Muscle layer of colon (tissue), 2 donors: ENCODE data around the gene ZNF697.

ENCODE experiments used
- H3K27ac ChIP-seq: one replicate; pipeline ENCODE4 v1.7.0; 2013; ENCODE audit warnings: low read depth, mild to moderate bottlenecking, low read length, moderate library complexity
- H3K27me3 ChIP-seq, 2 donors: one replicate each; pipeline ENCODE4 v1.7.0; 2013; ENCODE audit warnings: low read length in 2 of 2, mild to moderate bottlenecking in 2 of 2; ENCODE audit not compliant: insufficient read depth in 2 of 2, control insufficient read depth in 1 of 2
- H3K36me3 ChIP-seq: one replicate; pipeline ENCODE4 v1.7.0; 2013; ENCODE audit warnings: mild to moderate bottlenecking, low read length; ENCODE audit not compliant: insufficient read depth
- H3K4me1 ChIP-seq: one replicate; pipeline ENCODE4 v1.7.0; 2013; ENCODE audit warnings: mild to moderate bottlenecking, low read length; ENCODE audit not compliant: insufficient read depth
- H3K4me3 ChIP-seq, 2 donors: one replicate each; pipeline ENCODE4 v1.7.0; 2013; ENCODE audit warnings: low read length in 2 of 2, low read depth in 1 of 2, mild to moderate bottlenecking in 1 of 2, moderate library complexity in 1 of 2
- H3K9ac ChIP-seq: one replicate; pipeline ENCODE4 v1.7.0; 2013; ENCODE audit warnings: low read length
- H3K9me3 ChIP-seq: one replicate; pipeline ENCODE4 v1.7.0; 2013; ENCODE audit warnings: mild to moderate bottlenecking, low read length
- donor health status: abdominal sarcoma.
- donor health status: Adenocarcinoma of cecum.

Gene ZNF697

DNA sequence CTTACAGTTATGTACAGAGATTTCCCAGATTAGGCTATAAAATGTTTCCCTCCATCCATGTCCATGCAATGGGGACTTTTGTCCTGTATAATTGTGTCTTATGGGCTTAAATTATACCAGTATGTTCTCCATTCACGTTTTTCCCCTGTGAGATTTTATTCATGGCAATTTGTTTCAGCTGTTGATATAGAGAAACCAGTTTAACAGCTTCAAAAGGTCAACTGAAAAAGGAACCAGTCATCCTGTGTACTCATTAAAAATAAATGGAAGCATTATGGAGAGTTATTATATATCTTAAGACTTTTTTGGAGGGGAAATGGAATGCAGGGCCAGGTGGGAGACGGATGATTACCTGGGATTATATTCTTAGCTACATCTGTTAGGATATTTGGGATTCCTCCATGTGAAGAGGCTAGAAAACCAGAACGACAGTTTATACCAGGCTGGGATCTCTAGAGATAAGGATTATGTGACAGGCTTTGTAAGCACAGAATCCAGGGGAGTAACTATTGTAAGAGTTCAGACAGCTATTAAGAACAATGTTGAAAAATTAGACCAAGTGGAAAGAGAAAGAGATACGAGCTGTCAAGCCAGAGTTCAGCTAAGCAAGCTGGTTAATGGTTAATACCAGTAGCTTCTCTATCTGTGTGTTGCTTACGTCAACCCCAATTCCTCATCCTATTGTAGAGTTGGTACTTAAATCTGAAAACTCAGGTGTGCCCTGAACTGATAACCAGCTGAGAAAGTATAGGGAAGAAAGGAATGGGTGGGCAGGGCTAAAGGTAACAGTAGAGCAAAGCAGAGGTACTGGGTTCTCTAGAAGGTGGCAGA is 12.4 kb upstream of the ZNF697 start:
- peaks cover 12% of the 10 kb centered on the region for H3K4me1 ChIP-seq
- H3K9ac ChIP-seq = no peak overlapping the region
- H3K27me3 ChIP-seq = no peaks in the 10 kb centered on the region
- no peak overlapping the region for H3K27ac ChIP-seq
- H3K4me3 ChIP-seq = no peak overlapping the region
- no peaks in the 10 kb centered on the region for H3K9me3 ChIP-seq
- no peaks in the 10 kb centered on the region for H3K36me3 ChIP-seq

DNA sequence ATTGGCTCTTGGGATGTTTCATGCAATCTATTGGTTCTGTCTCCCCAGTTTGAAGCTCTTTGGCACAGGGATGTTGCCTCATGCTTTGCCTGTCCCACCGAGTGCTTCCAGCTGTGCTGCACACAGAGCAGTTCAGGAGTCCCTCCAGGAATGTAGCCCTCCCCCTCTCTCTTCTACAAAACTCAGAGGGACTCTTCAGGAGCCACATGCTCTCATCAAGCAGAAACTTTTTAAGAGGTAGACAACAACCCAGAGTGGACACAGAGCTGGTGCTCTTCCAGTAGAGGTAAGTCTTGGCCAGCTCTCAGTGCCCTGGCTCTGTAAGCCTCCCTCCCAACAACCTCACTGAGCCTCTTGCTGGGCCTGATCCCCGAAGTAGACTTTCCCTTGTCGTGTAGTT is 11.6 kb upstream of the ZNF697 start:
- Histone ChIP-seq H3K4me1 (peaks cover 12% of the 10 kb centered on the region), H3K9ac (no peak overlapping the region), H3K27ac (no peak overlapping the region), H3K36me3 (no peaks in the 10 kb centered on the region), H3K9me3 (no peaks in the 10 kb centered on the region), H3K4me3 (no peak overlapping the region), H3K27me3 (no peaks in the 10 kb centered on the region)

DNA sequence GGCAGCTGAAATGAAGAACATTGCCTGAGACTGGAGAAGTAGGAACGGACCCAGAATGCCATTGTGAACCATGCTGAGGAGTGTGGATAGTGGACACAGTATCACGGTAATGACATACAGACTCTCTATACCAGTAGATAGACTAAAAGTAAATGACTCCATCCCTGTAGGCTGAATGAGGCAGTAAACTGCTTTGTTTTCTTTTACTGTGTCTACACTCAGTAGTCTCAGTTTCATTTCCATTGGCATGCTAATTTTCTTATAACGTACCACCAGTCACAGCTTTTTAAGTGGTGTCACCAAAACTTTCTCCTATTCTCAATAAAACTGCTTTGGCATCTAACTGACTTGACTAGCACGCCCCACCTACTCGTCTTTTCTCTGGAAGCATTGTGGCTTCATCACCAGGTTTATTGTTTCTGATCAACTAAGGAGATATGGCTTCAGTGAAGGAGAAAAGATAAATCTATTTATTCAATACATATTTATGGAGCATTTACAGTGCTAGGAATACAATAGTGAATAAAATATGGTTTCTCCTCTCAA is 8.4 kb upstream of the ZNF697 start:
- Histone ChIP-seq H3K4me3 (no peak overlapping the region), H3K27me3 (no peaks in the 10 kb centered on the region), H3K9ac (no peak overlapping the region), H3K9me3 (no peaks in the 10 kb centered on the region), H3K36me3 (no peaks in the 10 kb centered on the region), H3K4me1 (peaks cover 12% of the 10 kb centered on the region), H3K27ac (no peak overlapping the region)

DNA sequence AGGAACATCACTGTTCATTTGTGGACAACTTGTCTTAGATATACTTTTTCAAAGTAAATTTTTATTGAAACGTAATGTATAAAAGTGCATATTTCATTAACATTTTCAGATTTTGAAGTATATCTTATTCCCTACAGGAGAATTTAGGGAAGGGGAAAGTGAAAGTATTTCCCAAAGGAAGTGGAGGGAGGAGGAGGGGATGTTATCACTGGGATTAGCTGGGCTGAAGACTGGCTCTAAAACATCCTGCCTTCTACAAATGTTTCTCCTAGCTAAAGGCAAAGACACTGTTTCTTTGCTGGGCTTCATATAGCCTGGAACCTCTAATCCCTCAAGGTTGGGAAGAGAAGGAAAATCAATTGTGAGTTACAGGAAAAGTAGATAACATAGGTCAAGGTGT is 7.1 kb upstream of the ZNF697 start:
- H3K27ac ChIP-seq = no peak overlapping the region

DNA sequence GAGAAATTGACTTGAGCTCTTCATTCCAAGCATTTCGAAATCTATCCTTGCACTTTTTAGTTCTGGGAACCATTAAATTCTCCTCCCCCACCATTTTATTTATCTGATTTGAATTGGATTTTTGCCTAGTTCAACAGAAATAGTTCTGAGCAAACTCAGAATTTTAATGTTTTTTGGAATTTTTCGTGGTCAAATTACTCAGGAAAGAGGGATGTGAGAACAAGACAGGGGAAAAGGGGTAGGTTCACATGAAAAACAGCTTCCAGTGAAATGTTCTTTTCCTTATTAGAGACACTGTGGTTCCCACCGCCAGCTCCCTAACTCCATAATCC is 5.7 kb upstream of the ZNF697 start:
- no peak overlapping the region for H3K27ac ChIP-seq
- H3K27me3 ChIP-seq = no peaks in the 10 kb centered on the region
- peaks cover 3% of the 10 kb centered on the region for H3K4me1 ChIP-seq
- no peak overlapping the region for H3K9ac ChIP-seq
- H3K36me3 ChIP-seq = no peaks in the 10 kb centered on the region
- H3K4me3 ChIP-seq = no peak overlapping the region
- H3K9me3 ChIP-seq = no peaks in the 10 kb centered on the region

More for the DNA sequence above, 7.1 kb upstream of the ZNF697 start:
- Histone ChIP-seq H3K9me3 (no peaks in the 10 kb centered on the region), H3K9ac (no peak overlapping the region), H3K27me3 (no peaks in the 10 kb centered on the region), H3K4me3 (no peak overlapping the region), H3K36me3 (no peaks in the 10 kb centered on the region), H3K4me1 (peaks cover 7% of the 10 kb centered on the region)

DNA sequence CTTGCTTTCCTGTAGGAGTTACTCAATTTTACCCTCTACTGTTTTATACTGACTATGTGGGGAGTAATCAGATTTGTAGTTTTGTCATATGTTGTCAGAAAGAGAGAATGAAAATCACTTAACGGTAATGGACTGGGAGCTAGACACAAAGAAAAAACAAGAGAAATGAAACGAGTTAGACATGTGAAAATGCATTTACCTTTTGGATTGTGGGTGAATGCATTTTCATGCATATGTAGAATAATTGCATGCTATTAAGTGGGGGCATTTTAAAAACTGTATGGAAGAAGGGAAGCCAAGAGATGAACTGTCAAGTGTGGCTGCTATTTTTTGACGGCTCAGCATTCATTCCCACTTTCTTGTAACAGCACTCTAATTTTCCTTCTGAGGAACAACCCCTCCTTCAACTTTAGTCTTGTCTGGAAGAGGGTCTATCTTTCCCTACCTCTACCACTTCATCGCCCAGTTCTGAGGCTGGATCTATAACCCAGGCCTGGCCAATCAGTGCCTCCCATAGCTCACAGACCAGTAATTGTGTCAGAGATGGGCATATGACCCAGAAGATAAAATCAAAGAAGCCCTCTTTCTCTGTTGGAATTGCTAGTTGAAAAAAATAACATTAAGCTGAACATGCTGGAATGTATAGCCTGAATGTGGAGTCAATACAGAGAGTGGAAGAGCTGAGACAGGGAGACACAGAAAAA is 5.2 kb upstream of the ZNF697 start:
- no peak overlapping the region for H3K9ac ChIP-seq
- H3K4me1 ChIP-seq = peaks cover 5% of the 10 kb centered on the region
- H3K27me3 ChIP-seq = no peaks in the 10 kb centered on the region
- no peak overlapping the region for H3K4me3 ChIP-seq
- H3K9me3 ChIP-seq = no peaks in the 10 kb centered on the region
- no peak overlapping the region for H3K27ac ChIP-seq
- H3K36me3 ChIP-seq = no peaks in the 10 kb centered on the region

DNA sequence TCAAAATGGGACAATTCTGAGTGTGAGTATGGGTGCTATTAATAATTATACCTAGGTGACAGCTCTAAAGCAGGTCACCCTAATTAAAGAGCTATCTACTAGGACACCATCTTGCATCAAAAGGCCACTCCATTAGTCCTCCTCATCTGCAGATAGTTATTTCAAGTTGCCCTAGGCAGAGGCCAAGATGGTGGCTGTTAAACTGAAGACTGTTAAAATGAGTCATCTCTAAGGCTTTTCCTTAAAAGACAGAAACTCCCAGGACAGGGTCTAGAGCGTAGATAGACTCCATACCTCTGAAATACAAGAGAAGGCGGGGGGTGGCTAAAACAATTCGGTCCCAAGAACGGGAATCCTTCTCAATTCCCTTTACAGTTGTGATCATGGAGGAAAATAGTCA is 4.5 kb upstream of the ZNF697 start:
- no peaks in the 10 kb centered on the region for H3K27me3 ChIP-seq
- H3K9ac ChIP-seq = no peak overlapping the region
- no peaks in the 10 kb centered on the region for H3K36me3 ChIP-seq
- no peak overlapping the region for H3K4me3 ChIP-seq
- H3K4me1 ChIP-seq = peaks cover 5% of the 10 kb centered on the region
- H3K27ac ChIP-seq = no peak overlapping the region
- H3K9me3 ChIP-seq = no peaks in the 10 kb centered on the region

DNA sequence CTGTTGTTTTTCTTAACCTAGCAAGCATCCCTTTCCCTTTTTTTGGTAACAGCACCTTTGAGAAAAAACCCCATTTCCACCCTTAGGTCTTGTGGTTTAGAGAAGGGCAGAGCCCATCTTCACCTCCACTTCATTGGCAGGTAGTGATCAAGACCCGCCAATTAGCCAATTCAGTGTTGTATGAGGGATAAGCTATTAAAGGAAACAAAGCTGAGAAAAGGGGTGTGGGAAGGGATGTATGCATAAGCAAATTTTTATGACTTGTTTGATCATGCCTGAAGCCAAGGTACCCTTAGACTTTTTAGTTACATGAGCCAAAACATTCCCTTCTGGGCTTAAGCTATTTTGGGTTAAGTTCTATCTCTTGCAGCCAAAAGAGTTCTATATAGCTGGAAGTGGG is 3.6 kb upstream of the ZNF697 start:
- no peaks in the 10 kb centered on the region for H3K36me3 ChIP-seq
- no peak overlapping the region for H3K4me3 ChIP-seq
- H3K9ac ChIP-seq = no peak overlapping the region
- no peaks in the 10 kb centered on the region for H3K9me3 ChIP-seq
- no peak overlapping the region for H3K27ac ChIP-seq
- no peaks in the 10 kb centered on the region for H3K27me3 ChIP-seq
- H3K4me1 ChIP-seq = peaks cover 6% of the 10 kb centered on the region

DNA sequence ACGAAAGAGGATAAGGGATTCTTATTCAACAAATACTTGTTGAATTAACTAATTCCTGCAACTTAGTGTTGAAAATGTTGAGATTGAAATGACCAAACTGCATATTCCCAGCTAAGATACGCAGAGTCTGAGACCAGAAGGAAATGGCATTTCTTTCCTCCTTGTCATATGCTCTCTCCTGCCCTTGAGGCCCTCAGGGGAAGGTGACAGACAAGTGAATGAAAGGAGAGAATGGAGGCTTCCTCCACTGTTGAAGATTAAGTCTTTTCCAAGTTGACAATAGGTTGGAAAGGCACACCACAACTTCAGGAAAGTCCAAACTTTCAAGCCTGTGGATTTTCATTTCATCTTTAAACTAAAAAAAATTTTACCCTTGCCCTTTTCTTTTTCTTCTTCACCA is 3.1 kb upstream of the ZNF697 start:
- no peaks in the 10 kb centered on the region for H3K27me3 ChIP-seq
- H3K9ac ChIP-seq = no peak overlapping the region
- H3K4me1 ChIP-seq = peaks cover 11% of the 10 kb centered on the region
- H3K4me3 ChIP-seq = no peak overlapping the region
- no peaks in the 10 kb centered on the region for H3K36me3 ChIP-seq
- H3K9me3 ChIP-seq = no peaks in the 10 kb centered on the region
- H3K27ac ChIP-seq = no peak overlapping the region

DNA sequence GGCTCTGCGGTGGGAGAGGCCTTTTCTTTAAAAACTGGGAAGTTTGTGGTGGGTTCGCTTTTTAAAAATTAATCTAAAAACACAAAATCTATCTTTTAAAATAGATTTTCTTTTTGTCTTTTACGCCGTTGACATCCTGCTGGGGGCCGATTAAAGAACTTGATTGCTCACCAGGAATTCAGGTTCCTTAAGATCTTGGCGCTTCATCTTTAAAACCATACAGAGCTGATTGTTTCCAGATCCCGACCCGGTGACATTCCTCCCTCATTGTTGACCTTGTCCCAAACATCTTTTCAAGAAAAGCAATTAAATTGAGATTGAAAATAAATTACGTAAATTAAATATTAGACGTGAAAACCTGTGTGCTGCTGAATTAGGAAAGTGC is 546 bp upstream of the ZNF697 start:
- Histone ChIP-seq H3K27me3 (no peaks in the 10 kb centered on the region), H3K9ac (peak overlapping the region; percentile 30), H3K9me3 (no peaks in the 10 kb centered on the region), H3K4me1 (peaks cover 12% of the 10 kb centered on the region), H3K36me3 (no peaks in the 10 kb centered on the region), H3K27ac (peak overlapping the region; percentile 80), H3K4me3 (peak overlapping the region; percentile 82 to 89)

DNA sequence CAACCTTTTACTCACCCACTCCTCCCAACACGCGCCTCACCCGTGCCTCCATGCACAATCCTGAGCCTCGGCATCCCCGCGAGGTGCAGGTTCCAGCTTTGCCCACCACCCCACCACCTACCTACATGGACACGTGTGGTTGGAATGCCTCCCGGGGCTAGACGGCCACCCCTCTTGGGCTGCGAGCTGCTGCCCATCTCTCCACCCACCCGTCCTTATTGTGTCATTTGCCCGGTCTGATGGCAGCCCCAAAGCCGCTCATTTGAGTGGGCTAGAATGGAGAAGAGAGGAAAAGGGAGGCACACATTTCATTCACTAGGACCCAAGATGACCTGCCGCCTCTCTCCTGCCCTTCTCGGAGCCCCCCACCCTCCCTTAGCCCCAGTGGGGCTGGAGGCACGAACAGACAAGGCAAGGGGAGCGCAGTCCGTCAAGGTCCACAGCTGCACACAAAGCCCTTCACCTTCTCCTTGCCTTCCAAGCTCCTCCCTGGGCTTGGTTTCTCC is 785 bp downstream of the ZNF697 start:
- no peaks in the 10 kb centered on the region for H3K9me3 ChIP-seq
- peak overlapping the region; percentile 49 for H3K9ac ChIP-seq
- H3K4me3 ChIP-seq = peak overlapping the region; percentile 82 to 89
- peaks cover 12% of the 10 kb centered on the region for H3K4me1 ChIP-seq
- H3K36me3 ChIP-seq = no peaks in the 10 kb centered on the region
- H3K27ac ChIP-seq = peak overlapping the region; percentile 80
- H3K27me3 ChIP-seq = no peaks in the 10 kb centered on the region
